ENCODE measurements around the gene NAP1L3.

The NAP1L3 gene, protein sequence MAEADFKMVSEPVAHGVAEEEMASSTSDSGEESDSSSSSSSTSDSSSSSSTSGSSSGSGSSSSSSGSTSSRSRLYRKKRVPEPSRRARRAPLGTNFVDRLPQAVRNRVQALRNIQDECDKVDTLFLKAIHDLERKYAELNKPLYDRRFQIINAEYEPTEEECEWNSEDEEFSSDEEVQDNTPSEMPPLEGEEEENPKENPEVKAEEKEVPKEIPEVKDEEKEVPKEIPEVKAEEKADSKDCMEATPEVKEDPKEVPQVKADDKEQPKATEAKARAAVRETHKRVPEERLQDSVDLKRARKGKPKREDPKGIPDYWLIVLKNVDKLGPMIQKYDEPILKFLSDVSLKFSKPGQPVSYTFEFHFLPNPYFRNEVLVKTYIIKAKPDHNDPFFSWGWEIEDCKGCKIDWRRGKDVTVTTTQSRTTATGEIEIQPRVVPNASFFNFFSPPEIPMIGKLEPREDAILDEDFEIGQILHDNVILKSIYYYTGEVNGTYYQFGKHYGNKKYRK

DNA sequence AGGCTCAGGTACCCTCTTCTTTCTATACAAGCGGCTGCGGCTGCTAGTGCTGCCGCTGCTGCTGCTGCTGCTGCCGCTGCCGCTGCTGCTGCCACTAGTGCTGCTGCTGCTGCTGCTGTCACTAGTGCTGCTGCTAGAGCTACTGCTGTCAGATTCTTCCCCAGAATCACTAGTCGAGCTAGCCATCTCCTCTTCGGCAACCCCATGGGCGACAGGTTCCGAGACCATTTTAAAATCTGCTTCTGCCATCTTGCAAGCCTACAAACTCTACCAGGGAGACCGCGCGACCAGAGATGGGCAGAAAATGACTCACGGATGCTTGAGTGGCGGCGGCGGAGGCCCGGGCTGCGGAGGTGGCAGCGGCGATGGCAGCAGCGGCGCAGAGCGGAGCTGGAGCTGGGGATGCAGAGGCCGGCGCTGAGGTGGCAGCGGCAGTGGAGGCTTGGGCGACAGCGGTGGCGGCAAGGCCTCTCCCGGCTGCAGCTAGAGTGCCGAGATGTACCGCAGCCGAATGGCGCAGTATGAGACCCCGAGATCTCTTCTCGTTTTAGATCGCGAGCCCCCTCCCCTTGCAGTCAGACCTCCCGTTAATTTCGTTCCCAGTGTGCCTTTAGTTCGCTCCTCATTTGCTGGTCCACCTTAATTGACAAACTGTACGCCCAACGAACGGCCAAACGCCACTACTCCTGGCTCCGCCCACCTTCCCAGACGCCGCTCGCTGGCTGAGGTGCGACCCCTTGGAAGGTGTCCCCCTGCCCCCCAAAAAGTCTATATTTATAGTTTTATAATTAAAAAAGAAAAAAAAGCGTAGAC is at the start of gene NAP1L3:
Gene NAP1L3, minus strand, starts transcription at position 523 of the 813 bp plus-strand sequence. Its CDS starts 274 bp downstream, at position 249.
- ATAC-seq (ENCODE audit: insufficient read depth, low read depth), result no peak

DNA sequence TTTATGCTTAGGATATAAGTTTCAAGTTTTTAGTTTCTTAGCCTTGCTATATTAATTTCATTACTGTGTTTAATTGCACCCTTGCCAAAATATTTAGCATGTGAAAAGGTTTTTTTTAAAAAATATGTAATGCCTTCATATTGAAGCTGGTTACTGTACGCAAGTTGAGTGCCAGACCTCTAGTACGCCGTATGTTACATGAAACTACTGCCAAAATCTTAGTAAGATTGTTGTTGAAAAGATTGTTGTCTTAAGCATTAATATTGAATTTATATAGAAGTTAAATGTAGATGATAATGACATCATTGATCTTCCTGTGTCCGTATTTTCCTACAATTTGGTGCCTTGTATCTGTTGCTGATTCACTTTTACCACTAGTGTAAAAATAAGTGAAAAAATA is 37.7 kb upstream of the NAP1L3 start:
- Histone ChIP-seq H4K20me1 (ENCODE audit: insufficient read depth, low read length) (no peaks in the 10 kb centered on the region), H3K4me2 (ENCODE audit: insufficient read depth, low read length) (no peak overlapping the region), H3K4me1 (ENCODE audit: insufficient read depth, low read length) (no peaks in the 10 kb centered on the region), H2AFZ (ENCODE audit: low read depth, low read length) (no peak overlapping the region), H3K79me2 (ENCODE audit: insufficient read depth, low read length) (no peaks in the 10 kb centered on the region), H3K27ac (ENCODE audit: low read length) (no peak overlapping the region), H3K36me3 (ENCODE audit: insufficient read depth, low read length) (no peaks in the 10 kb centered on the region), H3K27me3 (ENCODE audit: insufficient read depth, low read length, poor library complexity) (no peaks in the 10 kb centered on the region), H3K9me3 (ENCODE audit: insufficient read depth, low read length, severe bottlenecking) (no peaks in the 10 kb centered on the region), H3K9ac (ENCODE audit: low read depth, low read length) (no peak overlapping the region), H3K4me3 (ENCODE audit: low read depth in 1 of 2, low read length in 2 of 2) (no peak overlapping the region)
- DNase-seq (no peak), ATAC-seq (ENCODE audit: insufficient read depth, low read depth) (no peak)
- TF ChIP-seq, protein P1, sequence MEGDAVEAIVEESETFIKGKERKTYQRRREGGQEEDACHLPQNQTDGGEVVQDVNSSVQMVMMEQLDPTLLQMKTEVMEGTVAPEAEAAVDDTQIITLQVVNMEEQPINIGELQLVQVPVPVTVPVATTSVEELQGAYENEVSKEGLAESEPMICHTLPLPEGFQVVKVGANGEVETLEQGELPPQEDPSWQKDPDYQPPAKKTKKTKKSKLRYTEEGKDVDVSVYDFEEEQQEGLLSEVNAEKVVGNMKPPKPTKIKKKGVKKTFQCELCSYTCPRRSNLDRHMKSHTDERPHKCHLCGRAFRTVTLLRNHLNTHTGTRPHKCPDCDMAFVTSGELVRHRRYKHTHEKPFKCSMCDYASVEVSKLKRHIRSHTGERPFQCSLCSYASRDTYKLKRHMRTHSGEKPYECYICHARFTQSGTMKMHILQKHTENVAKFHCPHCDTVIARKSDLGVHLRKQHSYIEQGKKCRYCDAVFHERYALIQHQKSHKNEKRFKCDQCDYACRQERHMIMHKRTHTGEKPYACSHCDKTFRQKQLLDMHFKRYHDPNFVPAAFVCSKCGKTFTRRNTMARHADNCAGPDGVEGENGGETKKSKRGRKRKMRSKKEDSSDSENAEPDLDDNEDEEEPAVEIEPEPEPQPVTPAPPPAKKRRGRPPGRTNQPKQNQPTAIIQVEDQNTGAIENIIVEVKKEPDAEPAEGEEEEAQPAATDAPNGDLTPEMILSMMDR (IDR thresholded peaks at IDR 0.05; ENCODE audit: borderline replicate concordance, extremely low read depth, low read length, poor library complexity, severe bottlenecking), result no peak
- no peak for TF ChIP-seq EZH2 (IDR thresholded peaks at IDR 0.05; ENCODE audit: borderline replicate concordance, low read depth, low read length, severe bottlenecking)

More for the DNA sequence above, at the start of gene NAP1L3:
- TF ChIP-seq, protein P1 (IDR thresholded peaks at IDR 0.05; ENCODE audit: borderline replicate concordance, extremely low read depth, low read length, poor library complexity, severe bottlenecking), result no peak
- no peak for TF ChIP-seq EZH2 (IDR thresholded peaks at IDR 0.05; ENCODE audit: borderline replicate concordance, low read depth, low read length, severe bottlenecking)
- H3K9ac ChIP-seq (ENCODE audit: low read depth, low read length), result no peak within 1 kb of the TSS
- no peak within 1 kb of the TSS for H3K4me3 ChIP-seq (ENCODE audit: low read depth in 1 of 2, low read length in 2 of 2)
- no peaks in the 10 kb centered on the region for H4K20me1 ChIP-seq (ENCODE audit: insufficient read depth, low read length)
- no peak for DNase-seq
- no peaks in the 10 kb centered on the region for H3K36me3 ChIP-seq (ENCODE audit: insufficient read depth, low read length)
- no peaks in the 10 kb centered on the region for H3K9me3 ChIP-seq (ENCODE audit: insufficient read depth, low read length, severe bottlenecking)
- H3K79me2 ChIP-seq (ENCODE audit: insufficient read depth, low read length), result no peaks in the 10 kb centered on the region
- H3K4me1 ChIP-seq (ENCODE audit: insufficient read depth, low read length), result no peaks in the 10 kb centered on the region
- no peak within 1 kb of the TSS for H3K27ac ChIP-seq (ENCODE audit: low read length)
- H2AFZ ChIP-seq (ENCODE audit: low read depth, low read length), result no peak within 1 kb of the TSS
- no peaks in the 10 kb centered on the region for H3K27me3 ChIP-seq (ENCODE audit: insufficient read depth, low read length, poor library complexity)
- H3K4me2 ChIP-seq (ENCODE audit: insufficient read depth, low read length), result no peak within 1 kb of the TSS

DNA sequence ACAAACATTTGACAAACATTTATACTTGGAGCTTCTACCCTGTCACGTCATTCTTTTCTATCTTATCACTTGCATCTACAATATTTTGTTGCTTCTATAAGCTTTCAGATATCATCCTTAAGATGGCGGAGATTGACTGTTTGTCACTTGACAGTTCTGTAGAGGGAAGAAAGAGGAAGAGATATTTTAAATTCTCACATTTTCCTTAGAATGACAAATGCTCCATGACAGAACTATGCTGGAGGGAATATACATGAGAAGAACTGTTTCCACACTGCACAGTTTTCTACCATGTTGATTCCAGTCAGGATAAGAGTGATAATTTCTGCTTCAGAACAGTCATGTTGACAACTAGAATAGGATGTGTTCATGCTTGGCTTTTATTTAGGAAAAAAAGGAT is 30.3 kb upstream of the NAP1L3 start:
- H3K4me2 ChIP-seq (ENCODE audit: insufficient read depth, low read length), result no peak overlapping the region
- H3K4me1 ChIP-seq (ENCODE audit: insufficient read depth, low read length), result no peaks in the 10 kb centered on the region
- ATAC-seq (ENCODE audit: insufficient read depth, low read depth) (no peak), DNase-seq (no peak)
- no peaks in the 10 kb centered on the region for H3K36me3 ChIP-seq (ENCODE audit: insufficient read depth, low read length)
- no peaks in the 10 kb centered on the region for H4K20me1 ChIP-seq (ENCODE audit: insufficient read depth, low read length)
- no peak overlapping the region for H3K9ac ChIP-seq (ENCODE audit: low read depth, low read length)
- H2AFZ ChIP-seq (ENCODE audit: low read depth, low read length), result no peak overlapping the region
- TF ChIP-seq, protein P1 (IDR thresholded peaks at IDR 0.05; ENCODE audit: borderline replicate concordance, extremely low read depth, low read length, poor library complexity, severe bottlenecking), result no peak
- TF ChIP-seq EZH2 (IDR thresholded peaks at IDR 0.05; ENCODE audit: borderline replicate concordance, low read depth, low read length, severe bottlenecking), result no peak
- no peaks in the 10 kb centered on the region for H3K79me2 ChIP-seq (ENCODE audit: insufficient read depth, low read length)
- H3K4me3 ChIP-seq (ENCODE audit: low read depth in 1 of 2, low read length in 2 of 2), result no peak overlapping the region
- no peaks in the 10 kb centered on the region for H3K9me3 ChIP-seq (ENCODE audit: insufficient read depth, low read length, severe bottlenecking)
- H3K27ac ChIP-seq (ENCODE audit: low read length), result no peak overlapping the region
- H3K27me3 ChIP-seq (ENCODE audit: insufficient read depth, low read length, poor library complexity), result no peaks in the 10 kb centered on the region

Measured in DND-41 (cell line).